ENCODE measurements around the gene CCK.

GRCh38 chr3:42300778-42301177 lies 34.8 kb upstream of the CCK start:
- TF ChIP-seq, protein P1, sequence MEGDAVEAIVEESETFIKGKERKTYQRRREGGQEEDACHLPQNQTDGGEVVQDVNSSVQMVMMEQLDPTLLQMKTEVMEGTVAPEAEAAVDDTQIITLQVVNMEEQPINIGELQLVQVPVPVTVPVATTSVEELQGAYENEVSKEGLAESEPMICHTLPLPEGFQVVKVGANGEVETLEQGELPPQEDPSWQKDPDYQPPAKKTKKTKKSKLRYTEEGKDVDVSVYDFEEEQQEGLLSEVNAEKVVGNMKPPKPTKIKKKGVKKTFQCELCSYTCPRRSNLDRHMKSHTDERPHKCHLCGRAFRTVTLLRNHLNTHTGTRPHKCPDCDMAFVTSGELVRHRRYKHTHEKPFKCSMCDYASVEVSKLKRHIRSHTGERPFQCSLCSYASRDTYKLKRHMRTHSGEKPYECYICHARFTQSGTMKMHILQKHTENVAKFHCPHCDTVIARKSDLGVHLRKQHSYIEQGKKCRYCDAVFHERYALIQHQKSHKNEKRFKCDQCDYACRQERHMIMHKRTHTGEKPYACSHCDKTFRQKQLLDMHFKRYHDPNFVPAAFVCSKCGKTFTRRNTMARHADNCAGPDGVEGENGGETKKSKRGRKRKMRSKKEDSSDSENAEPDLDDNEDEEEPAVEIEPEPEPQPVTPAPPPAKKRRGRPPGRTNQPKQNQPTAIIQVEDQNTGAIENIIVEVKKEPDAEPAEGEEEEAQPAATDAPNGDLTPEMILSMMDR (IDR thresholded peaks at IDR 0.05; ENCODE audit: poor library complexity) = no peak
- no peak for TF ChIP-seq EZH2 (IDR thresholded peaks at IDR 0.05; ENCODE audit: borderline replicate concordance)
